ENCODE results near the gene AAMP.

GRCh38 chr2:218317835-218318234, 47.9 kb upstream of the AAMP start:
- no peak for TF ChIP-seq CTCF (IDR thresholded peaks at IDR 0.05 in 4 of 5, conservative IDR thresholded peaks at IDR 0.05 in 1 of 5)
- no peak for TF ChIP-seq POLR2A (IDR thresholded peaks at IDR 0.05)

Data from gastrocnemius medialis (tissue), 4 donors.